Measurements from ENCODE around the gene SEMA4A. TPM values are rescaled to one million over a fixed set of nuclear protein-coding genes. Genes with fewer than 3 reads are reported as not detected.
"Not testable (repeated sequence)": the region's sequence is repeated elsewhere in the genome, so short reads cannot be mapped to it uniquely, and the experiment has no call there.

SEMA4A gene
- total RNA-seq, 4 donors from 2014 or later: 3.1 to 8.2 (median 4.1) TPM; not detected in 1

DNA sequence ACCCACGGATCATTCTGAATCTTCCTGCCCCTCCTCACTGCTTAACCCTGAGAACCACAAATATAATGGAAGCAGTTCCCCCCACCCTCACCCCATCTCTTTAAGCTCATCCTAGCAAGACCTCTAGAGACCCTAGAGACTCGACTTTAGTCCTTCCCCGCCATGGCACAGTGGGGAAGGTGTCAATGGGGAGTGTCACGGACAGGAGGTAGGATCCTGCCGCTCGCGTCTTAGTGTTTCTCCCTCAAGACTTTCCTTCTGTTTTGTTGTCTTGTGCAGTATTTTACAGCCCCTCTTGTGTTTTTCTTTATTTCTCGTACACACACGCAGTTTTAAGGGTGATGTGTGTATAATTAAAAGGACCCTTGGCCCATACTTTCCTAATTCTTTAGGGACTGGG is 58.7 kb downstream of the SEMA4A start:
- Histone ChIP-seq H3K27ac (peak overlapping the region; percentile 93 to 95), H3K36me3 (no peaks in the 10 kb centered on the region), H3K27me3 (no peaks in the 10 kb centered on the region), H3K9me3 (no peaks in the 10 kb centered on the region), H3K4me1 (peaks cover 0 to 3% of the 10 kb centered on the region in 2 donors), H3K4me3 (peak overlapping the region in 1 of 2 donors; percentile 63)
- no peak for DNase-seq
- TF ChIP-seq CTCF (IDR thresholded peaks at IDR 0.05) (no peak), POLR2A (IDR thresholded peaks at IDR 0.05) (no peak)
- intact Hi-C loops (cut with DNase I; ENCODE audit: low total_unique reads): no loop called here

GRCh38 chr1:156212833-156213643 is 59.7 kb downstream of the SEMA4A start, which contains the start of gene PMF1:
Gene PMF1 (plus strand): TSS chr1:156213007. CDS start chr1:156213016, 9 bp downstream.
- intact Hi-C loops (cut with DNase I; ENCODE audit: low total_unique reads): no loop called here
- peak within 1 kb of the TSS; percentile 59 to 63 for H3K4me3 ChIP-seq
- H3K36me3 ChIP-seq: no peaks in the 10 kb centered on the region
- peaks cover 0 to 3% of the 10 kb centered on the region in 2 donors for H3K4me1 ChIP-seq
- H3K9me3 ChIP-seq: no peaks in the 10 kb centered on the region
- DNase-seq: peak; percentile 95 to 97
- peak in 1 of 4 experiments; percentile 11 for TF ChIP-seq CTCF (IDR thresholded peaks at IDR 0.05)
- peak; percentile 52 to 68 for TF ChIP-seq POLR2A (IDR thresholded peaks at IDR 0.05)
- no peaks in the 10 kb centered on the region for H3K27me3 ChIP-seq
- H3K27ac ChIP-seq: peak within 1 kb of the TSS; percentile 93 to 95

GRCh38 chr1:156213644-156213966 is 60.2 kb downstream of the SEMA4A start:
- peaks cover 0 to 3% of the 10 kb centered on the region in 2 donors for H3K4me1 ChIP-seq
- H3K9me3 ChIP-seq: no peaks in the 10 kb centered on the region
- peak overlapping the region; percentile 93 to 95 for H3K27ac ChIP-seq
- intact Hi-C loops (cut with DNase I; ENCODE audit: low total_unique reads): no loop called here
- DNase-seq: no peak
- no peaks in the 10 kb centered on the region for H3K27me3 ChIP-seq
- peak overlapping the region; percentile 59 to 63 for H3K4me3 ChIP-seq
- TF ChIP-seq POLR2A (IDR thresholded peaks at IDR 0.05) (no peak), CTCF (IDR thresholded peaks at IDR 0.05) (no peak)
- no peaks in the 10 kb centered on the region for H3K36me3 ChIP-seq

DNA sequence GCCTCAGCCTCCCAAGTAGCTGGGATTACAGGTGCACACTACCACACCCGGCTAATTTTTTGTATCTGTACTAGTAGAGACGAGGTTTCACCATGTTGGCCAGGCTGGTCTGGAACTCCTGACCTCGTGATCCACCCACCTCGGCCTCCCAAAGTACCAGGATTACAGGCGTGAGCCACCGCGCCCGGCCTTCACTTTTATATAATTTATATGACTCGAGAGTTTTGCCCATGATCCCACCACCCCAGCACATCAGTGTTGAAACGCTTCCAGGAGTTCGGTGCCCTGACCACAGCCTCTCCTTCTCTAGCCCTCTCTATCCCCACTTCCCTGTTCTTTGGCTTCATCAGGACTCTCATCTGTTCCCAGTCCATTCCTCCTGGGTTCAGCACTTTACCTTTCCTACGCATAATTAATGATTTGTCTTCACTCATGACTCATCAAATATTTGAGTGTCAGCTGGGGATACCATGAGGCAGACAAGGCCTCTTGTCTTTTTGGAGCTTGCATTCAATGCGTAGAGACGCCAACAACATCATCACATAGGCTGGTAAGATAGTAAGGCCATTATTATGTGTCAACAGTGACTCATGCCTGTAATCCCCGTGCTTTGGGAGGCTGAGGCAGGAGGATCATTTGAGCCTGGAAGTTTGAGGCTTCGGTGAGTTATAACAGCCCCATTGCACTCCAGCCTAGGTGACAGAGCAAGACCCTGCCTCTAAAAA is 60.8 kb downstream of the SEMA4A start:
- no peak for DNase-seq
- intact Hi-C loops (cut with DNase I; ENCODE audit: low total_unique reads): no loop called here

DNA sequence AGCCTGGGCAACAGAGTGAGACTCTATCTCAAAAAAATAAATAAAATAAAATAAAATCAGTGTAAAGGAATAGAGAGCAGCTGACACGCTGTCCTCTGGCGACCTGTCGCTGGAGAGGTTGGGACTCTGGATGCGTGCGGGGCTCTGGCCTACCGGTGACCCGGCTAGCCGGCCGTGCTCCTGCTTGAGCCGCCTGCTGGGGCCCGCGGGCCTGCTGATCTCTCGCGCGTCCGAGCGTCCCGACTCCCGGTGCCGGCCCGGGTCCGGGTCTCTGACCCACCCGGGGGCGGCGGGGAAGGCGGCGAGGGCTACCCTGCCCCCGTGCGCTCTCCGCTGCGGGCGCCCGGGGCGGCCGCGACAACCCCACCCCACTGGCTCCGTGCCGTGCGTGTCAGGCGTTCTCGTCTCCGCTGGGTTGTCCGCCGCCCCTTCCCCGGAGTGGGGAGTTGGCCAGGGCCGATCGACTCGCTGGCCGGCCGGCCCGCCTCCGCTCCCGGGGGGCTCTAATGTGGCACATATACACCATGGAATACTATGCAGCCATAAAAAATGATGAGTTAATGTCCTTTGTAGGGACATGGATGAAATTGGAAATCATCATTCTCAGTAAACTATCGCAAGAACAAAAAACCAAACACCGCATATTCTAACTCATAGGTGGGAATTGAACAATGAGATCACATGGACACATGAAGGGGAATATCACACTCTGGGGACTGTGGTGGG is 63.1 kb downstream of the SEMA4A start:
- H3K4me3 ChIP-seq; H3K27ac ChIP-seq; intact Hi-C loops (cut with DNase I; ENCODE audit: low total_unique reads); DNase-seq; H3K36me3 ChIP-seq; H3K27me3 ChIP-seq; H3K4me1 ChIP-seq; H3K9me3 ChIP-seq: not testable (repeated sequence)

More for the DNA sequence above, 60.8 kb downstream of the SEMA4A start:
- TF ChIP-seq POLR2A (IDR thresholded peaks at IDR 0.05) (no peak), CTCF (IDR thresholded peaks at IDR 0.05) (no peak)
- Histone ChIP-seq H3K4me3 (peak overlapping the region; percentile 59 to 63), H3K36me3 (no peaks in the 10 kb centered on the region), H3K4me1 (peaks cover 0 to 3% of the 10 kb centered on the region in 2 donors), H3K9me3 (no peaks in the 10 kb centered on the region), H3K27me3 (no peaks in the 10 kb centered on the region), H3K27ac (peak overlapping the region; percentile 93 to 95)

All from uterus (tissue), 4 donors.